Omental fat pad (tissue), 4 donors: ENCODE measurements around the gene PREP. TPM values are rescaled to one million over a fixed set of nuclear protein-coding genes. Genes with fewer than 3 reads are reported as not detected.

ENCODE experiments used
- ATAC-seq: fragments of 150-250 bp; one replicate; pipeline ENCODE4 v1.9.1; 2016; ENCODE audit warnings: mild to moderate bottlenecking, moderate library complexity; ENCODE audit not compliant: low FRiP score
- DNase-seq: peaks from one replicate; pipeline ENCODE4 v3.0.0-alpha.2; 2019; ENCODE audit warnings: low spot score
- CTCF ChIP-seq, 3 donors: fragments of 450-650 bp; IDR thresholded peaks; one replicate each; pipeline ENCODE4 v1.5.1; 2016 to 2017; ENCODE audit warnings: antibody characterized with exemption in 3 of 3, mild to moderate bottlenecking in 3 of 3, moderate library complexity in 2 of 3
- total RNA-seq, 4 donors: library from RNA; depleted of rRNA; stranded (reverse); fragments of >200 nt; gene quantifications; one replicate each; pipeline ENCODE4 v1.1.0, GENCODE V29; 2016

PREP gene
- total RNA-seq, 4 donors from 2014 or later: 18.1 to 29.9 (median 23.6) TPM

- ATAC-seq (no peak), DNase-seq (no peak)
- TF ChIP-seq CTCF (IDR thresholded peaks at IDR 0.05): no peak
Observed at GRCh38 chr6:105369145-105369544, 33.7 kb downstream of the PREP start.

GRCh38 chr6:105364243-105364642 is 38.6 kb downstream of the PREP start:
- ATAC-seq (no peak), DNase-seq (no peak)
- no peak for TF ChIP-seq CTCF (IDR thresholded peaks at IDR 0.05)

- TF ChIP-seq CTCF (IDR thresholded peaks at IDR 0.05): no peak
- ATAC-seq: no peak
- no peak for DNase-seq
Observed at GRCh38 chr6:105363100-105363754, 39.7 kb downstream of the PREP start.

GRCh38 chr6:105359419-105360370 is 43.2 kb downstream of the PREP start:
- no peak for TF ChIP-seq CTCF (IDR thresholded peaks at IDR 0.05)
- peak; percentile 78 for ATAC-seq
- DNase-seq: no peak

- no peak for DNase-seq
- TF ChIP-seq CTCF (IDR thresholded peaks at IDR 0.05): no peak
- no peak for ATAC-seq
Observed at GRCh38 chr6:105357165-105357564, 45.7 kb downstream of the PREP start.

GRCh38 chr6:105352037-105352617 is 50.8 kb downstream of the PREP start:
- ATAC-seq: no peak
- TF ChIP-seq CTCF (IDR thresholded peaks at IDR 0.05): no peak

More at GRCh38 chr6:105352037-105352617, 50.8 kb downstream of the PREP start:
- DNase-seq: no peak
